Spleen (tissue), 11 donors: ENCODE results near the gene GNAO1. TPM values are rescaled to one million over a fixed set of nuclear protein-coding genes. Genes with fewer than 3 reads are reported as not detected.

ENCODE experiments used
- DNase-seq: peaks from one replicate; pipeline ENCODE4 v3.0.0-alpha.2; 2020
- H3K27ac ChIP-seq, 8 donors: fragments of 200-600 bp; sonication (generic) in 7 of 8; 1 replicate in 4 of 8; 2 replicates in 4 of 8; pipeline versions ENCODE4 v1.5.0 to v1.8.0; 2016 to 2021; ENCODE audit warnings: inconsistent platforms in 4 of 8, mild to moderate bottlenecking in 4 of 8, moderate library complexity in 1 of 8
- H3K27me3 ChIP-seq, 7 donors: fragments of 200-600 bp; sonication (generic) in 6 of 7; replicated peaks in 1 of 7; 1 replicate in 4 of 7; 2 replicates in 3 of 7; pipeline versions ENCODE4 v1.5.0 to v1.8.0; 2016 to 2021; ENCODE audit warnings: inconsistent platforms in 3 of 7, mild to moderate bottlenecking in 1 of 7
- H3K36me3 ChIP-seq, 6 donors: fragments of 200-600 bp; sonication (generic) in 5 of 6; 1 replicate in 4 of 6; 2 replicates in 2 of 6; pipeline versions ENCODE4 v1.5.0 to v1.8.0; 2016 to 2021; ENCODE audit warnings: inconsistent platforms in 2 of 6
- H3K4me1 ChIP-seq, 6 donors: fragments of 200-600 bp; sonication (generic) in 5 of 6; 1 replicate in 3 of 6; 2 replicates in 3 of 6; pipeline versions ENCODE4 v1.5.0 to v1.8.0; 2016 to 2021; ENCODE audit warnings: inconsistent platforms in 3 of 6
- H3K4me3 ChIP-seq, 8 donors: fragments of 200-600 bp; sonication (generic) in 7 of 8; 1 replicate in 4 of 8; 2 replicates in 4 of 8; pipeline versions ENCODE4 v1.5.0 to v1.8.0; 2016 to 2021; ENCODE audit warnings: inconsistent platforms in 4 of 8, mild to moderate bottlenecking in 4 of 8, moderate library complexity in 2 of 8
- H3K9me3 ChIP-seq, 8 donors: fragments of 200-600 bp; sonication (generic) in 7 of 8; 1 replicate in 4 of 8; 2 replicates in 4 of 8; pipeline versions ENCODE4 v1.5.0 to v1.8.0; 2016 to 2021; ENCODE audit warnings: inconsistent platforms in 4 of 8
- POLR2A ChIP-seq, 3 donors: fragments of 450-650 bp; IDR thresholded peaks; one replicate each; pipeline ENCODE4 v1.5.1; 2017; ENCODE audit warnings: antibody characterized with exemption in 3 of 3, mild to moderate bottlenecking in 1 of 3
- POLR2AphosphoS5 ChIP-seq, 3 donors: sonication (generic); formaldehyde crosslinking; IDR thresholded peaks; one replicate each; pipeline ENCODE4 v1.5.1; 2017; ENCODE audit warnings: antibody characterized with exemption in 3 of 3
- WGBS, 5 donors: extraction: QIAGEN DNeasy Blood & Tissue Kit in 3 of 5; methylation state at CpG; one replicate each; pipeline versions ENCODE4 v1.1.5 to v1.1.7; 2013 to 2018; 5-methylcytosine and 5-hydroxymethylcytosine counted together
- intact Hi-C: fragments of 100-400 bp; cut with DNase I; formaldehyde crosslinking; loops from one replicate; pipeline ENCODE4 v1.15.0; 2023; ENCODE audit warnings: low total_unique reads
- microRNA-seq, 3 donors: library from miRNA; unstranded; fragments of <30 nt; microRNA quantifications; one replicate each; pipeline versions ENCODE4 to v1.1.0, GENCODE V29; 2019 to 2020
- polyA plus RNA-seq, 3 donors: library from polyadenylated mRNA; stranded (reverse); fragments of 200-250 nt; gene quantifications; one replicate each; pipeline ENCODE4 v1.2.1, GENCODE V29; 2013
- small RNA-seq, 4 donors: library from RNA; depleted of rRNA; stranded (forward); fragments of <200 nt; gene quantifications; one replicate each; pipeline ENCODE3, GENCODE V24; 2016
- total RNA-seq, 7 donors: library from RNA; depleted of rRNA in 3 of 7; stranded (reverse); fragments of >200 nt in 3 of 7; fragmentation: NEBNext Ultra II Directional in 4 of 7; extraction: Animal tissue kit (Norgen Biotek cat#: 25700) in 4 of 7; gene quantifications; one replicate each; pipeline versions ENCODE4 v1.1.0 to v1.2.1, GENCODE V29; 2016 to 2021
- TF ChIP-seq, protein P1 (sequence below), 11 experiments: fragments of 200-600 bp in 7 of 11; fragments of 450-650 bp in 4 of 11; sonication (generic) in 4 of 11; IDR thresholded peaks in 8 of 11; conservative IDR thresholded peaks in 3 of 11; 1 replicate in 7 of 11; 2 replicates in 4 of 11; pipeline versions ENCODE4 v1.4.0 to v1.8.0; 2016 to 2021; ENCODE audit warnings: antibody characterized with exemption in 11 of 11, inconsistent platforms in 4 of 11, mild to moderate bottlenecking in 1 of 11
- donor health status: healthy with polysubstance abuse.
- donor health status: DM: no; HTN: no; CAD: no; lungs with moderate emphysema.
- donor health status: DM: no; HTN: no; CAD: no.
- donor health status: Bipolar disorder and iron deficiency.
- donor health status: healthy.
- donor health status: DM: no; HTN: no; CAD: no.
- donor health status: DM: yes; HTN: yes; CAD: no.

The GNAO1 gene
- total and polyA plus RNA-seq, 10 donors = 0.32 to 7.9 (median 4.7) TPM

DNA sequence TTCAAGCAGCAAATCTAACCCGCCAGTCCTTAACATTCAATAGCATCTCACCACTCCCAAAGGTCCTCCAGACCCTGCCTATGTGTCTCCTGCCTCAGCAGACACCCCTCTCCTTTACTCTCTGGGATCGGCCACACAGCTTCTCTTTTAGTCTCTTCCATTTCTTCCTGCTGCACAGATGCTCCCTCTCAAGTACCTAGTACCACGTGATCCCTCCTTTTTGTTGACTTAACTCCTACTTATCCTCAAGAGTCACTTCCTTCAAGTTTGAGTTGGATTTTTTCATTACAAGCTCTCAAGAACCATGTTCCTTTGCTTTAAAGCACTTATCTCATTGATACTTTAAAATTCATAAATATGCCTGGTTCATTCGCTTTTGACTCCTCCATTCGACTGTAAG lies 209.2 kb downstream of the GNAO1 start:
- Histone ChIP-seq H3K4me3 (no peak overlapping the region), H3K36me3 (peaks cover 10 to 89% (median 57%) of the 10 kb centered on the region in 6 donors), H3K27me3 (no peaks in the 10 kb centered on the region), H3K27ac (no peak overlapping the region), H3K9me3 (no peaks in the 10 kb centered on the region), H3K4me1 (no peaks in the 10 kb centered on the region)
- DNase-seq = no peak
- intact Hi-C loops = no loop called here
- 71 to 90% (median 80%) methylated on average over 5 of the region's 5 CpGs for WGBS, 5 donors
- TF ChIP-seq POLR2A (IDR thresholded peaks at IDR 0.05) = no peak
- TF ChIP-seq, protein P1, sequence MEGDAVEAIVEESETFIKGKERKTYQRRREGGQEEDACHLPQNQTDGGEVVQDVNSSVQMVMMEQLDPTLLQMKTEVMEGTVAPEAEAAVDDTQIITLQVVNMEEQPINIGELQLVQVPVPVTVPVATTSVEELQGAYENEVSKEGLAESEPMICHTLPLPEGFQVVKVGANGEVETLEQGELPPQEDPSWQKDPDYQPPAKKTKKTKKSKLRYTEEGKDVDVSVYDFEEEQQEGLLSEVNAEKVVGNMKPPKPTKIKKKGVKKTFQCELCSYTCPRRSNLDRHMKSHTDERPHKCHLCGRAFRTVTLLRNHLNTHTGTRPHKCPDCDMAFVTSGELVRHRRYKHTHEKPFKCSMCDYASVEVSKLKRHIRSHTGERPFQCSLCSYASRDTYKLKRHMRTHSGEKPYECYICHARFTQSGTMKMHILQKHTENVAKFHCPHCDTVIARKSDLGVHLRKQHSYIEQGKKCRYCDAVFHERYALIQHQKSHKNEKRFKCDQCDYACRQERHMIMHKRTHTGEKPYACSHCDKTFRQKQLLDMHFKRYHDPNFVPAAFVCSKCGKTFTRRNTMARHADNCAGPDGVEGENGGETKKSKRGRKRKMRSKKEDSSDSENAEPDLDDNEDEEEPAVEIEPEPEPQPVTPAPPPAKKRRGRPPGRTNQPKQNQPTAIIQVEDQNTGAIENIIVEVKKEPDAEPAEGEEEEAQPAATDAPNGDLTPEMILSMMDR (IDR thresholded peaks at IDR 0.05 in 8 of 11, conservative IDR thresholded peaks at IDR 0.05 in 3 of 11) = no peak
- TF ChIP-seq POLR2AphosphoS5 (IDR thresholded peaks at IDR 0.05) = no peak

DNA sequence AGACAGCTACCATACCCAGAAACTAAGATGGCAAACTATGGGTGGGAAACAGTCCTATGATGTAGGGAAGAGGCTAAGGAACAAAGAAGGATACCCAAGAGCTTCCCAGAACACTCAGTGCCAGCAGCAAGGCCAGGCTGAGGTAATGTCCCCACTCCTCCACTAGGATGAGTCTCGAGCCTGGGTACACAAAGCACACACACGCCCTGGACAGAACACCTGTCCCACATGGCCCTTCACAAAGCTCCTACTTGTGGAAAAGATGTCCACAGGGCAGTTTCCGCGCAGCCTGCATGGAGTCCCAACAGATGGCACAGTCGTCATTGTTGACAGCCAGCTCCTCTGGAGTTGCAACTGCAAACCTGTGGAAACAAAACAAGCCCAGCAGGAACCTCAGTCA lies 210.2 kb downstream of the GNAO1 start:
- intact Hi-C loops = no loop called here
- H3K9me3 ChIP-seq = no peaks in the 10 kb centered on the region
- H3K36me3 ChIP-seq = peaks cover 10 to 84% (median 58%) of the 10 kb centered on the region in 6 donors
- H3K4me1 ChIP-seq = no peaks in the 10 kb centered on the region
- WGBS, 5 donors = 92 to 98% (median 94%) methylated on average over 5 of the region's 5 CpGs
- TF ChIP-seq, protein P1 (IDR thresholded peaks at IDR 0.05 in 8 of 11, conservative IDR thresholded peaks at IDR 0.05 in 3 of 11) = peak in 1 of 11 experiments; percentile 18
- TF ChIP-seq POLR2AphosphoS5 (IDR thresholded peaks at IDR 0.05) = no peak
- no peaks in the 10 kb centered on the region for H3K27me3 ChIP-seq
- no peak overlapping the region for H3K27ac ChIP-seq
- H3K4me3 ChIP-seq = no peak overlapping the region
- DNase-seq = no peak

DNA sequence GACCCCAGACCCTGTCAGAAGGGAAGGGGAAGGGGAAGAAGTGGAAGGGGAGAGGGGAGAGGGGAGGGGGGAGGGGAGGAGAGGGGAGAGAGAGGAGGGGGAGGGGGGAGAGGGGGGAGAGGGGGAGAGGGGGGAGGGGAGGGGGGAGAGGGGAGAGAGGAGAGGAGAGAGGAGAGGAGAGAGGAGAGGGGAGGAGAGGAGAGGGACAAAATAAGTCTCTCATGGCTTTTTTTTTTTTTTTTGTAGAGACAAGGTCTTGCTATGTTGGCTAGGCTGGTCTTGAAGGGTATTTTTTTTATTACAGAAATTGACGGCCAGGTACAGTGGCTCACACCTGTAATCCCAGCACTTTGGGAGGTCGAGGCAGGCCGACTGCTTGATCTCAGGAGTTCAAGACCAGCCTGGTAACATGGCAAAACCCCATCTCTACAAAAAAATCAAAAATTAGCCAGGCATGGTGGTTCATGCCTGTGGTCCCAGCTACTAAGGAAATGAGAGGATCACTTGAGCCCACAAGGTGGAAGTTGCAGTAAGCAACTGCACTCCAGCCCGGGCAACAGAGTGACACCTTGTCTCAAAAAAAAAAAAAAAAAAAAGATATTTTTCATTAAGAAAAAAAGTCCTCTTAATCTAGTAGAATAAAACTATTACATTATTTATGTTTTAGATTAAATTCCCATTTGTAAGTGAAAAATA lies 214.8 kb downstream of the GNAO1 start:
- no peaks in the 10 kb centered on the region for H3K9me3 ChIP-seq
- H3K27me3 ChIP-seq = no peaks in the 10 kb centered on the region
- peaks cover 0 to 4% (median 0%) of the 10 kb centered on the region in 6 donors for H3K4me1 ChIP-seq
- no peak overlapping the region for H3K27ac ChIP-seq
- peaks cover 17 to 96% (median 71%) of the 10 kb centered on the region in 6 donors for H3K36me3 ChIP-seq
- no peak overlapping the region for H3K4me3 ChIP-seq
- 57 to 89% (median 71%) methylated on average over 4 of the region's 4 CpGs for WGBS, 5 donors
- intact Hi-C loops = no loop called here
- DNase-seq = no peak
- TF ChIP-seq POLR2AphosphoS5 (IDR thresholded peaks at IDR 0.05) = no peak
- TF ChIP-seq POLR2A (IDR thresholded peaks at IDR 0.05) = no peak
- TF ChIP-seq, protein P1 (IDR thresholded peaks at IDR 0.05 in 8 of 11, conservative IDR thresholded peaks at IDR 0.05 in 3 of 11) = no peak

Small RNAs within 50 kb of the gene (microRNA-seq; reads per million reads assigned to microRNA genes)
- 0 reads per million in 3 donors for gene MIR3935

Small RNAs within 50 kb of the gene (small RNA-seq; reads per million reads assigned to genes)
- 0 reads per million in 4 donors for gene MIR3935

Other genes starting within 250 kb of the GNAO1 start
- 100 to 1,000 TPM in 5 of 7 donors, 10 to 100 TPM in 2; 88.5 to 249 (median 126) TPM for gene AMFR, start 234.1 kb downstream of the GNAO1 start, total RNA-seq
- gene AMFR, start 234.1 kb downstream of the GNAO1 start, polyA plus RNA-seq = 10 to 100 TPM; 48.1 to 74.4 (median 56.2) TPM